GM03348 (cell line): Measurements from ENCODE around the gene IL17REL.

Experiments used
- DNase-seq: peaks from one replicate; pipeline ENCODE4 v3.0.0; 2012; ENCODE audit warnings: low spot score

Gene IL17REL

GRCh38 chr22:50012211-50013181 lies at the start of gene IL17REL:
TSS of gene IL17REL (minus strand) at chr22:50012765. CDS start at chr22:50012646, 119 bp downstream.
- DNase-seq, result peak; percentile 54

DNA sequence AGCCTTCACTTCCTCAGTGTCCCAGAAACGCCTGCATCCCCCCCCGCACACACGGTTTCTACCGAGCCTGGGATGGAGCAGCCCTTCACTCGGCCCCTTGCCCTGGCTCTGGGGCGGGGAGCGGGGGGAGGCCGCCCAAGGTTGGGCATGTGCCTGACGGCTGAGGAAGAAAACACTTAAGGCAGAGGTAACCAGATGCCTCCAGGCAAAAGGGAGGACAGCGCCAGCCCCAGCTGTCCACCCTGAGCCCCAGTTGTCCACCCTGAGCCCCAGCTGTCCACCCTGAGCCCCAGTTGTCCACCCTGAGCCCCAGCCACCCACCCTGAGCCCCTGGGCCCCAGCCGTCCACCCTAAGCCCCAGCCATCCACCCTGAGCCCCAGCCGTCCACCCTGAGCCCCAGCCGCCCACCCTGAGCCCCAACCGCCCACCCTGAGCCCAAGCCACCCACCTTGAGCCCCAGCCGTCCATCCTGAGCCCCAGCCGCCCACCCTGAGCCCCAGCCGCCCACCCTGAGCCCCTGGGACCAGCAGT lies 49.3 kb upstream of the IL17REL start:
- no peak for DNase-seq

- no peak for DNase-seq
Measured at GRCh38 chr22:50061141-50061823, 48.7 kb upstream of the IL17REL start.

DNA sequence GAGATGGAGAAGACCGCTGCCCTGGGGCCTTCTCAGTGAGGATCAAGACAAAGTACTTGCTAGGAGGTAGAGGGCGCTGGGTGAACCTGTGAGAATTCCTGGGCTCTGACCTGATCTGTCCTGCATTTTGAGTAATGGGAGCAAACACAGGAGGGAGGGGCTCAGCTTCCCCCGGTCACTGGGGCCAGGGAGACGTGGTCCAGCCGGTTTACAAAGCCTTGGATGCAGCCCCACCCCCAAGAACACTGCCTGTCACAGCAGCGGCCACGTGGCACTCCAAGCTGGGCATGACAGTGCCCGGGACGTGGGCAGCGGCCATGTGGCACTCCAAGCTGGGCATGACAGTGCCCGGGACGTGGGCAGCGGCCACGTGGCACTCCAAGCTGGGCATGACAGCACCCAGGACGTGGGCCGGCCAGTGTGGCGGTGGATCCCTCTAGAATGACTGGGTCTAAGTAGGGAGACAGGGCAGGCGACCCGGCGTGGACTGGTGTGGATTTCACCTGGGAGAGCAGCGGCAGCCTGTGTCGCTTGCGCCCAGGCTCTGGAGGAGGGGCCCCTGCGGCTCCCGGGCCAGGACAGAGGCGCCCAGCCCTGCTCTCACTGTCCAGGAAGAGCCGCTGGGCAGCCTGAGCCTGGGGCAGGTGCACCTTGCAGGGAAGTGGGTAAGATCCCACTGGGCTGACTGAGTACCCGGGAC lies 48.0 kb upstream of the IL17REL start:
- no peak for DNase-seq

DNA sequence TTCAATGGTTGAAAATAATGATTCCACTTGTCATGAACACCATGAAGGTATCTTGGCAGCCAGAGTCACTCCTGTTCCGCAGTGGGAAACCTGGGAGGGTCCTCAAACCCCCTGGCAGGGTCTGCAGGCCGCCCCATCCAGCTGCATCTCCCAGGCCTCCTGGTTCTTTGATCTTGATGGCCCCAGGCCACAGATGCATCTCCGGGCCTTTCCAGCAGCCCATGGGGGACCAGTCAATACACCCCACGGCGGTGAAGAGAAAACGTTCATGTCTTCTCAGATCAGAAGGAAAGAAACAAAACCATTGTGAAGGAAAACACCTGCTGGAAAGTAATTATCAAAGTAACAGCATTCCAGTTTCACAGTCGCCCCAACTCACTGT lies 47.3 kb upstream of the IL17REL start:
- no peak for DNase-seq

- DNase-seq, result peak; percentile 60
Measured at GRCh38 chr22:50058906-50059880, 46.6 kb upstream of the IL17REL start.

- DNase-seq, result no peak
Measured at GRCh38 chr22:50058061-50058905, 45.7 kb upstream of the IL17REL start, which contains the start of gene TTLL8. TSS of gene TTLL8 (minus strand) at chr22:50058298.

GRCh38 chr22:50057278-50058060 lies 44.9 kb upstream of the IL17REL start:
- no peak for DNase-seq

DNA sequence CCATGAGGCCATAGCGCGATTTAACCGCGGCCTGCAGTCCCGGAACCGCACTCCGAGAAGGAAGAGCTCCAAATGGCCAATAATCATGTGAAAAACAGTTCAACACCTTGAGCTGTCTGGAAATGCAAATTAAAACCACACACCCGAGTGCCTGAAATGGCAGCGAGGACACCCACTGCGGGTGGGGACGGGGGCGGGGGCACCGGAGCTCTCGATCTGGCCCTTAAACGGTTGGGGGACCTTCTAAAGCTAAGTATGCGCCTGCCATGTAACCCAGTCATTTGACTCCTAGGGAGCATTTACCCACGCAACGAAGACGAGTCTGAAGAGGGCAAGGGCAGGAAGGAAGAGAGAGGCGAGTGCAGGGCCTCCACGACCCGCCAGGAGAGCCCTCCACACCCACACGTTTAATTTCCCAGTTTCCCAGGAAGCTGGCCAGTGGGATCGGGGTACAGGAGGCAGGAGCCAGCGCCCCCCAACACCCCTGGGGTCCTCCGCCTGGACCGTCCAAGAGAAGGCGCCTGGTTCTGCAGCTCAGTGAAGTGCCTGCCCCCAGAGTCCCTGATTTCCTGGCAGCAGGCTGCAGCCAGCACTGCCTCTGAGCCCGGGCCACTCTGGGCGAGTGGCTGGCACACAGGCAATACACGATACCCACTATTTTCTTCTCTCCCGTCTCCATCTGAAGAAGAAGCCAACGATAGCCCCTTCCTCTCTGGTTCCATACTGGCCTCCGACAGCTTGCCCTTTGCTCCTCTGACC lies 43.8 kb upstream of the IL17REL start:
- DNase-seq, result no peak

GRCh38 chr22:50053861-50054260 lies 41.3 kb upstream of the IL17REL start:
- no peak for DNase-seq

GRCh38 chr22:50051930-50052329 lies 39.4 kb upstream of the IL17REL start:
- DNase-seq, result no peak

GRCh38 chr22:50049299-50050195 lies 37.0 kb upstream of the IL17REL start:
- no peak for DNase-seq

DNA sequence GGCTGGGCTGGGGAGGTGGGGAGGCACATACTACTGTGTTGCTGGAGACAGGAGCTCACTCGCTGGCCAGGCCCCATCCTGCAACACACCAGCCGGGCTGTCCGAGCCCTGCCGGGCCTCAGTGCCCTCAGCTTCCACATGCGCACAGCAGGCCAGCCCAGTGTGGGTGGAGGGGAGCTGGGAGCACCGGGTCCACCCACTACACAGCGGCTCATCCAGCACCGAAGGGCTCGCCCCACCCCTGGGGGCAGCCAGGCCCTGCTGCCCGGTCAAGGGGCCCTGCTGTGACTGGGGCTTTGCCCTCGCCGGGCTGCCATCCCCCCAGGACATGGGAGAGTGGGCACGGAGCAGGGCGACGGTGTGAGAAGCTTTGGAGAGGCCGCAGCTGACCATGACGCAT lies 36.3 kb upstream of the IL17REL start:
- DNase-seq, result no peak

DNA sequence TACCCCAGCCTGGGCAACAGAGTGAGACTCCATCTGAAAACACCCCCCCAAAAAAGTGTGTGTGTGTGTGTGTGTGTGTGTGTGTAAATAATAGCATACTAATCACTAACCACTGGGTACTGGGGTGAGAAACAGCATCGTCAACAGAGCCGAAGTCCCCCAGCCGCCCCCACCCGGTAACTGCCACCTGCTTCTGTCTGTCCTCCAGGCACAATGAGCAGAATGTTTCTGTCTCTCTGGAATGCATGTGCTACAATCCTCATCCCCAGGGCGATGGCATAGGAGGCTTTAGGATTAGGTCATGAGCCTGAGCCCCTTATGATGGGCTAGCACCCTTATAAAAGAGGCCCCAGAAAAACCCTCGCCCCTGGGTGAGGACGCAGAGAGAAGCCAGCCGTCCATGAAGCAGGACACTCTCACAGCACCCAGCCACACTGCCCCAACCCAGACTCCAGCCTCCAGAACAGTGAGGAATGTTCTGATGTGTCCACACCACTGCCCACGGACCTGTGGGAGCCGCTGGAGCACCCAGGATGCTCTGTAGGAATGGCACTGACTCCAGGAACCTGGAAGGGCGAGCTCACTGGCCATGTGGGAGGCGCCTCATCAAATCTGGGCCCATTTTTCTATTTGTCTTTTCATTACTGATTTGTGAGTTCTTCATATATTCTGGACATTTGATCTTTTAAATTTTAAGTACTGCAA lies 35.6 kb upstream of the IL17REL start:
- DNase-seq, result no peak

DNA sequence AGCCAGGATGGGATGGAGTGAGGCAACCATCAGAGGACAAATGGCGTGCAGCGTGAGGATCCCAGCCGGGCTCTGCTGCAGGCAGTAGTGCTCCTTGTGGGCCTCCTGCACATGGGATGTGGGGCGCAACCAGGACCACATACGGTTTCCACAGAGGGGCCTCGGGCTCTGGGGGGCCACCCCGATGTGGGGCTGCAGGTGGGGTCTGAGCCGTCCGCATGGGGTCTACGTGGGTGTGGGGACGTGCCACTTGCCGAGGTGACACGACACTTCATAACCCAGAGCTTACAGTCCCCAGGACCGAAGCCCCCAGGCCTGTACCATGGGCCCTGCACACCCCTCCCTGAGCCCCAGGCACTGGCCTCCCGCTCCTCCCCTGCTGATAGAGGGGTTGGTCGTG lies 34.8 kb upstream of the IL17REL start:
- DNase-seq, result no peak

DNA sequence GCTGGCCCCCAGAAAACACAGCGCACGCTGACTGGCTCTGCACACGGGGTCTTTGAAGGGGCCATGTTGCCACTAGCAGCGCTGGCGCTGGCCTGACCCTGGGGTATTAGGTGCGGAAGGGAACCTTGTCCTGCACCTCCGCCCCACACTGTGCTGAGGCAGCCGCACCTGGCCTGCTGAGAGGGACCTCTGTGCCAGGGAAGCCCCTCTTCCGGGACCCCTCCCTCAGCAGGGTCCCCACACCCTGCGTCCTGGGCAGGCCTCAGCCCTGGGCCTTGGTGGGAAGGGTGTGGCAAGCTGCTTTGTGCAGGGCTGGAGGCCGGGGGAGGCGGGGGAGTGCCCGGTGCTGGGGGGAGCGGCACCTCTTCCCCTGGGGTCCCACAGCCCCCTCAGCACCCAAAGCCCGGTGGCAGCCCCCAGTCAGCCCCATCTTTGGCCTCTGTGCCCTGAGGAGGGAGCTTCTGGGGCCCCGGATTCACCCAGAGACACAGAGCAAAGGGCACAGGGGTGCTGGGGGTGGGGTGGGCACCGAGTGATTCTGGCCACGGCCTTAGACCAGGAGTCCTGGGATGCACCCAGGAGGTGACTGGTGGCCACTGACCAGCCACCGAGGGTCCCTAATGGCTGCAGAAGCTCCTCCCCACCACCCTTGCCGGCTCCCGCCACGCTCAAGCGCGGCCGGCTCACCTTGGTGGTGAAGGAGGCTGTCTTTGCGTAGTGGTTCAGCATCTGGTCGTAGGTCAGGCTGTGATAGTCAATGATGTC lies 34.1 kb upstream of the IL17REL start:
- no peak for DNase-seq
